IPS-15b (cell line): ENCODE measurements around the gene EXOC6B.

Source experiments
- H3K27me3 ChIP-seq: one replicate; pipeline ENCODE4 v1.6.1; 2013; ENCODE audit warnings: low read length; ENCODE audit not compliant: control insufficient read depth, insufficient read depth
- H3K36me3 ChIP-seq: one replicate; pipeline ENCODE4 v1.6.1; 2013; ENCODE audit warnings: low read length; ENCODE audit not compliant: control insufficient read depth, insufficient read depth
- H3K4me1 ChIP-seq: one replicate; pipeline ENCODE4 v1.6.1; 2013; ENCODE audit warnings: mild to moderate bottlenecking, low read length; ENCODE audit not compliant: control insufficient read depth, insufficient read depth
- H3K4me3 ChIP-seq: one replicate; pipeline ENCODE4 v1.5.1; 2013; ENCODE audit warnings: low read depth, low read length
- H3K9ac ChIP-seq: one replicate; pipeline ENCODE4 v1.6.1; 2013; ENCODE audit warnings: low read depth, mild to moderate bottlenecking, low read length
- H3K9me3 ChIP-seq: one replicate; pipeline ENCODE4 v1.6.1; 2013; ENCODE audit warnings: mild to moderate bottlenecking, low read length; ENCODE audit not compliant: control insufficient read depth, insufficient read depth

Gene EXOC6B

DNA sequence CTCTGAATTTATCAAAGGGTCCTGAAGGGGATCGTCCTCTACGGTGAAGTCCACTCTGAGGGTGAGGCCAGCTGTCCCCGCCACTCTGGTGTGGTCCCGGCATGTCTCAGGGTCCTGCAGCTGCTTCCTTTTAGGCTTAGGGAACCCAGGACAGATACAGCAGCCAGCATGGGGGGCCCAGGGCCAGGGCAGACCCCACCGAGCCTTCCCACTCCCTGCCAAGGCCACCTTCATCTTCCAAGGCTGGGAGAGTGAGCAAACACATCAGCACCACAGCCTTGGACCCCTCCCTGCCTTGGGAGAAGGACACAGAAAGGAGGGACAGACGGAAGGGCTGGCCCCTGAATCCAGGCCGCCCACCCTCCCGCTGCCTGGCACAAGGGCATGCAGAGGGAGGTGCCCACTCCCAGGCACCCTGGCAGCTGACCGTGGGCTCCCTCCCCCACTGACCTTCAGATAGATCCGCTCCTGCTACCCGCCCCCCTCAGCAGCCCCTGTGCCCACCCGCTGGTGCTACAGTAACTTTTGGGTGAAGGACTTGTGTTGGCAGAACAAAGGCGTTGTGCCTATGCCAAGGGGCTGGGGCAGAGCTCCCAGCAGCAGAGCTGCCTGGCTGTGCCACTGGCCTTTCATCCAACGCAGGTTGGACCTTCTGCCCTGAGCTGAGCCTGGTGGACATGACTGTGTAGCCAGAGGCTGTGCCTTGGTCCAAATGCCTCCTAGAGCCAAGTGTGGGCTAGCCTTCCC, 685.8 kb downstream of the EXOC6B start:
- no peak overlapping the region for H3K4me3 ChIP-seq
- H3K4me1 ChIP-seq: no peaks in the 10 kb centered on the region
- no peaks in the 10 kb centered on the region for H3K9me3 ChIP-seq
- no peak overlapping the region for H3K9ac ChIP-seq
- peaks cover 59% of the 10 kb centered on the region for H3K27me3 ChIP-seq
- no peaks in the 10 kb centered on the region for H3K36me3 ChIP-seq

GRCh38 chr2:72139471-72139873, 686.4 kb downstream of the EXOC6B start:
- Histone ChIP-seq H3K4me1 (no peaks in the 10 kb centered on the region), H3K36me3 (no peaks in the 10 kb centered on the region), H3K9me3 (no peaks in the 10 kb centered on the region), H3K9ac (no peak overlapping the region), H3K27me3 (peaks cover 59% of the 10 kb centered on the region), H3K4me3 (no peak overlapping the region)

DNA sequence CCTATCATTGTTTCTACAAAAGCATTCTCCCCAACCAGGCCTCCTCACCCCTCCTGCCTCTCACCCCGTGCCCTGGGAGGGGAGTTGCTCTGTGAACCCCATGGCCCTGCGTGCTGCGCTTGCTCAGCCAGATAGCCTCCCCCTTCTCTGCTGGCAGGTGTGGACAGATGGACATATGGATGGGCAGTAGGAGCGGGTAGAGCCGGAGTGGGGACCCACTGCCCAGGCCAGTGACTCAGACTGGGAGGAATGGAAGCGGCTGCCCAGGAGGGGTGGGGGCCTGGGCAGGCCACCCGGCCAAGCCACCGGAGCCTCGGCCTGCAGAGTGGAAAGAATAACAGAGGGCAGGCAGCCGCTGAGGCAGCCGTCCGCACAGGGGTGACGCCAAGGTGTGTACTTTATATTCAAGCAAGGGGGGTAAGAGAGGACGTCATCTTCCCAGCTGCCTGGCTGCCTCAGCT, 686.9 kb downstream of the EXOC6B start:
- H3K9ac ChIP-seq: no peak overlapping the region
- no peaks in the 10 kb centered on the region for H3K9me3 ChIP-seq
- no peak overlapping the region for H3K4me3 ChIP-seq
- no peaks in the 10 kb centered on the region for H3K4me1 ChIP-seq
- H3K27me3 ChIP-seq: peaks cover 55% of the 10 kb centered on the region
- H3K36me3 ChIP-seq: no peaks in the 10 kb centered on the region

DNA sequence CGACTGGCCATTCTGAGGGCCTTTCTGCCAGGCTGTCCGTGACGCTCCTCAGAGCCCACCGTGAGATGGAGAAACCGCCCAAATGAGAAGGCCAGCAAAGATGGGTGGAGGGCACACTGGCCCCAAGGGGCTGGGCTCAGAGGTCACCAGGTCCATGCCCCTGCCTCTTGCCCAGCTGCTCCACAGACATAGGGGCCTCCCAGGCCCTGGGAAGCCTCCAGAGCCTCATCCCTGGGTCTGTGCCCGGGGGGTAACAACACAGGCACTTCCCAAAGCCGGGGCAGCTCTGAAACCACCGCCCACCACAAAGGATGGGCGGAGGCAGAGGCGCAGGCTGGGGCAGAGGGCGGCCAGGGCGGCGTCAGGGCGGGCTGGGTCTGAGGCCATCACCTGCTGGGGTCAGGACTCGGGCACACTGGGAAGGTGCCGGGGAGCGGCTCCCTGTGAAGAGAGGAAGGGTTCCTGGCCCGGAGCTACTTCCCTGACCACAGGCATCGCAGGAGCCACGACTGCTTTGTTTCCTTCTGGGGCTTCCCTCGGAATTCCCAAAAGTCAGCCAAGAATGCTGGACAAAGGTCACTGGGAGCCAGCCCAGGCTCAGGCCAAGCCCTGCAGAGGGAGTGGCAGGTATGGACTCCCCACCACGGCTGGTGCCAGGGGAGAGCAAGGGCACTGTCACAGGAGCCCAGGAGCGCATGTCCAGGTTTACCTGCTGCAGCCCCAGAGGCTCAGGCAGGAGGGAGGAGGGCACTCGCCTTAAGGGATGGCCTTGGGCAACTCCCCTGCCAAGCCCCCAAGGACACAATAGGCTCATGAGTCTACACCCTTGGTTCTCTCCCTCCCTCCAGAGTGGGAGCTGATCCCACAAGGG, 687.6 kb downstream of the EXOC6B start:
- Histone ChIP-seq H3K9ac (no peak overlapping the region), H3K4me1 (no peaks in the 10 kb centered on the region), H3K9me3 (no peaks in the 10 kb centered on the region), H3K27me3 (peaks cover 49% of the 10 kb centered on the region), H3K4me3 (no peak overlapping the region), H3K36me3 (no peaks in the 10 kb centered on the region)

- Histone ChIP-seq H3K36me3 (no peaks in the 10 kb centered on the region), H3K4me3 (no peak overlapping the region), H3K9ac (no peak overlapping the region), H3K9me3 (no peaks in the 10 kb centered on the region), H3K27me3 (peaks cover 43% of the 10 kb centered on the region), H3K4me1 (no peaks in the 10 kb centered on the region)
Observed at GRCh38 chr2:72137498-72138010, 688.3 kb downstream of the EXOC6B start.

- Histone ChIP-seq H3K4me3 (no peak overlapping the region), H3K36me3 (no peaks in the 10 kb centered on the region), H3K27me3 (peaks cover 37% of the 10 kb centered on the region), H3K4me1 (no peaks in the 10 kb centered on the region), H3K9ac (no peak overlapping the region), H3K9me3 (no peaks in the 10 kb centered on the region)
Observed at GRCh38 chr2:72136933-72137497, 688.8 kb downstream of the EXOC6B start.

DNA sequence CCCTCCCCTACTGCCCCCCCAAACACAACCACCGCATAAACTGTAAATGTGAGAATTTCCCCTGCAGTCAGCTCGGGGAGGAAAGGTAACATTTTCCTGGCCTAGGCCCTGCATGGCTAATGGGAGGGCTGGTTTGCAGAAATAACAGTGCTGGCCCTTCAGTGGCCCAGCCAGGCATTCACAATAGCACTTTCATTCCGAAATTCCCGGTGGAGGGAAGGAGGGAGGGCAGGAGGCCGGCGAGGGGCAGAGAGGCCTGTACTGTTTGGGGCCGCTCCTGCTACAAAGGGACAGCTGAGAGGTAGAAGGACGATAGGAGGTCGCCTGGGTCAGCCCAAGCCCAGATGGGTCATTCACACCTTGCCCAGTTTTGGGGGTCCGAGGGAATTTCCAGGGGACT, 689.5 kb downstream of the EXOC6B start:
- Histone ChIP-seq H3K27me3 (peaks cover 30% of the 10 kb centered on the region), H3K36me3 (no peaks in the 10 kb centered on the region), H3K9me3 (no peaks in the 10 kb centered on the region), H3K4me3 (no peak overlapping the region), H3K9ac (no peak overlapping the region), H3K4me1 (no peaks in the 10 kb centered on the region)

DNA sequence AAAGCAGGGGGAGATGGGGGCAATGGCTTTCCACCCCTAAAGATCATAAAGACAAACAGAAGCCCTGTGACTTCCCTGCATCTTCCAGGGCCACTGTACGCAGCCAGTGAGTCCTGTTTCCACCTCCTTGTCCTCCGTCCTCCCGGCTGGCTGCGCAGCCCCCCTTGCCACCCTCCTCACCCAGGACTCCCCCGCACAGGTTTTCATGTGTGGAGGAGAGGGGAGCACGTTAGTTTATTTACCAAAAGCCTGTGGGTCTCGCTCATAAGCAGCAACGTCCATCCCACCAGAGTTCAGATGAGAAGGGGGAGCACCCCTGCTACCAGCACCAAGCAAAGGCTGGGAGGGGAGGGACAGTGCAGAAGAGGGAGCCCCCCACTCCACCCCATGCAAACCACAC, 689.9 kb downstream of the EXOC6B start:
- H3K27me3 ChIP-seq: peaks cover 26% of the 10 kb centered on the region
- no peak overlapping the region for H3K9ac ChIP-seq
- H3K4me1 ChIP-seq: no peaks in the 10 kb centered on the region
- H3K9me3 ChIP-seq: no peaks in the 10 kb centered on the region
- H3K4me3 ChIP-seq: no peak overlapping the region
- H3K36me3 ChIP-seq: no peaks in the 10 kb centered on the region

- Histone ChIP-seq H3K4me3 (no peak overlapping the region), H3K4me1 (no peaks in the 10 kb centered on the region), H3K9ac (no peak overlapping the region), H3K36me3 (no peaks in the 10 kb centered on the region), H3K27me3 (peaks cover 19% of the 10 kb centered on the region), H3K9me3 (no peaks in the 10 kb centered on the region)
Observed at GRCh38 chr2:72134997-72135800, 690.6 kb downstream of the EXOC6B start.

DNA sequence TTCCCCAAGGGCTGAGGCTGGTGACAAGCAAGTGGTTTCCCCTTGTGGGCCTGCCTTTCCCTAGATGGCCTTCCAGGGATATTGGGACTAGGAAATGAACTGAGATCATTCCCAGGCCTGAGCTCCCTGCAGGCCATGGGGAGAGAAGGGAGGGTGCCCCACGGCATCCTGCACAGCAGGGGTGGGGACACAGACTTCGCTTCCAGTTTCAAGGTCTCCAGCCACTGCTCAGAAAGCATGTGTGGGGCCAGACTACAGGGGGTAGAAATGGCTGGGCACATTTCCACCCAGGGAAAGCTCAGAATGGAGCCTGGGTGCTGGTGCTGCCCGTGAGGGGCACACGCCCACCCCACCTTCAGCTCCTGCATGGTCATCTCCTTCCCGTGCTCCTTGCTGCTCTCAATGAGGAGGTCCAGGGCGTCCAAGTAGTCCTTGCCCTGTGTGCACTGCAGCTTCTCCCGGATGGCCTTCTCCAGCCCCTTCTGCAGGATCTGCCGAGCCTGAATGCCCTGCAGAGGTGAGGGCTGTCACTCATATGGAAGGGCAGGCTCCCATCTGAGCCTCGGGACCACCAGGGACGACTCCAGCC, 691.3 kb downstream of the EXOC6B start:
- H3K27me3 ChIP-seq: peaks cover 12% of the 10 kb centered on the region

More for the DNA sequence above, 691.3 kb downstream of the EXOC6B start:
- Histone ChIP-seq H3K9ac (no peak overlapping the region), H3K9me3 (no peaks in the 10 kb centered on the region), H3K36me3 (no peaks in the 10 kb centered on the region), H3K4me3 (no peak overlapping the region), H3K4me1 (no peaks in the 10 kb centered on the region)
